H9 (cell line): Measurements from ENCODE around the gene TRIO. TPM values are rescaled to one million over a fixed set of nuclear protein-coding genes. Genes with fewer than 3 reads are reported as not detected.

Experiments
- DNase-seq: peaks from one replicate; pipeline ENCODE4 v3.0.0-alpha.2; 2017
- H2AFZ ChIP-seq: one replicate; pipeline ENCODE4 v1.6.1; 2013; ENCODE audit warnings: mild to moderate bottlenecking, low read length, control low read depth, moderate library complexity
- H2AK5ac ChIP-seq: 2 replicates; pipeline ENCODE4 v1.6.1; 2013; ENCODE audit warnings: low read length, control low read depth, mixed read lengths; ENCODE audit not compliant: insufficient read length
- H2BK120ac ChIP-seq: one replicate; pipeline ENCODE4 v1.6.1; 2013; ENCODE audit warnings: low read depth, mild to moderate bottlenecking, low read length, control low read depth, inconsistent platforms; ENCODE audit not compliant: poor library complexity, severe bottlenecking
- H2BK12ac ChIP-seq: 2 replicates; pipeline ENCODE4 v1.6.1; 2013; ENCODE audit warnings: low read length, control low read depth, mixed read lengths, low read depth; ENCODE audit not compliant: insufficient read length
- H2BK15ac ChIP-seq: 2 replicates; pipeline ENCODE4 v1.6.1; 2013; ENCODE audit warnings: low read depth, low read length, control low read depth
- H2BK20ac ChIP-seq: one replicate; pipeline ENCODE4 v1.6.1; 2013; ENCODE audit warnings: low read depth, mild to moderate bottlenecking, low read length, control low read depth, inconsistent platforms; ENCODE audit not compliant: poor library complexity, severe bottlenecking
- H2BK5ac ChIP-seq: 2 replicates; pipeline ENCODE4 v1.6.1; 2013; ENCODE audit warnings: low read length, control low read depth, mixed read lengths; ENCODE audit not compliant: insufficient read length
- H3K14ac ChIP-seq: 2 replicates; pipeline ENCODE4 v1.6.1; 2013; ENCODE audit warnings: low read length, control low read depth; ENCODE audit not compliant: insufficient read depth
- H3K18ac ChIP-seq: 2 replicates; pipeline ENCODE4 v1.6.1; 2013; ENCODE audit warnings: low read depth, mild to moderate bottlenecking, mixed read lengths, low read length, control low read depth; ENCODE audit not compliant: insufficient read length
- H3K23ac ChIP-seq: 2 replicates; pipeline ENCODE4 v1.6.1; 2013; ENCODE audit warnings: low read length, control low read depth, mixed read lengths, low read depth; ENCODE audit not compliant: insufficient read length
- H3K23me2 ChIP-seq: 2 replicates; pipeline ENCODE4 v1.6.1; 2013; ENCODE audit warnings: low read depth, mild to moderate bottlenecking, mixed read lengths, low read length, control low read depth; ENCODE audit not compliant: insufficient read length, poor library complexity, severe bottlenecking
- H3K27ac ChIP-seq: 2 replicates; pipeline ENCODE4 v1.5.1; 2013; ENCODE audit warnings: low read length, control low read depth, mixed read lengths, low read depth; ENCODE audit not compliant: insufficient read length
- H3K27me3 ChIP-seq: 2 replicates; pipeline ENCODE4 v1.6.1; 2013; ENCODE audit warnings: low read length, control low read depth, inconsistent platforms; ENCODE audit not compliant: insufficient read depth
- H3K4ac ChIP-seq: 2 replicates; pipeline ENCODE4 v1.6.1; 2013; ENCODE audit warnings: low read depth, mild to moderate bottlenecking, control low read depth, inconsistent platforms, low read length, moderate library complexity
- H3K4me1 ChIP-seq: 2 replicates; pipeline ENCODE4 v1.6.1; 2013; ENCODE audit warnings: low read length, control low read depth, inconsistent platforms; ENCODE audit not compliant: insufficient read depth
- H3K4me2 ChIP-seq: 2 replicates; pipeline ENCODE4 v1.6.1; 2013; ENCODE audit warnings: low read length, control low read depth, mixed read lengths; ENCODE audit not compliant: insufficient read length, insufficient read depth
- H3K56ac ChIP-seq: 2 replicates; pipeline ENCODE4 v1.6.1; 2013; ENCODE audit warnings: low read depth, mild to moderate bottlenecking, mixed read lengths, low read length, control low read depth; ENCODE audit not compliant: insufficient read length
- H3K79me1 ChIP-seq: 2 replicates; pipeline ENCODE4 v1.6.1; 2013; ENCODE audit warnings: low read depth, mild to moderate bottlenecking, moderate library complexity, low read length, control low read depth, inconsistent platforms; ENCODE audit not compliant: insufficient read depth, poor library complexity, severe bottlenecking
- H3K79me2 ChIP-seq: 2 replicates; pipeline ENCODE4 v1.6.1; 2013; ENCODE audit warnings: low read length, control low read depth, inconsistent platforms; ENCODE audit not compliant: insufficient read depth
- H3K9ac ChIP-seq: 2 replicates; pipeline ENCODE4 v1.6.1; 2013; ENCODE audit warnings: low read length, control low read depth, mixed read lengths; ENCODE audit not compliant: insufficient read length; ENCODE audit errors: extremely low read depth
- H3K9me3 ChIP-seq: one replicate; pipeline ENCODE4 v1.6.1; 2013; ENCODE audit warnings: low read depth, low read length, inconsistent platforms; ENCODE audit not compliant: control insufficient read depth
- H3T11ph ChIP-seq: one replicate; pipeline ENCODE4 v1.6.1; 2013; ENCODE audit warnings: mild to moderate bottlenecking, low read length, control low read depth, inconsistent platforms
- H4K20me1 ChIP-seq: one replicate; pipeline ENCODE4 v1.6.1; 2013; ENCODE audit not compliant: control insufficient read depth, insufficient read length, insufficient read depth
- H4K5ac ChIP-seq: 2 replicates; pipeline ENCODE4 v1.6.1; 2013; ENCODE audit warnings: low read depth, mild to moderate bottlenecking, mixed read lengths, low read length, control low read depth; ENCODE audit not compliant: insufficient read length
- H4K8ac ChIP-seq: replicated peaks from 2 replicates; pipeline ENCODE4 v1.6.1; 2013; ENCODE audit warnings: low read length, control low read depth, mixed read lengths, low read depth; ENCODE audit not compliant: insufficient read length
- H4K91ac ChIP-seq: 2 replicates; pipeline ENCODE4 v1.6.1; 2013; ENCODE audit warnings: low read depth, mild to moderate bottlenecking, moderate library complexity, mixed read lengths, low read length, control low read depth; ENCODE audit not compliant: insufficient read length
- H3K27ac Mint-ChIP-seq, 3 experiments: 2 replicates in 2 of 3; 3 replicates in 1 of 3; pipeline ENCODE4 v1.8.0; 2020 to 2021; ENCODE audit warnings: mixed read lengths in 3 of 3, mild to moderate bottlenecking in 1 of 3, moderate library complexity in 1 of 3
- H3K27me3 Mint-ChIP-seq: 2 replicates; pipeline ENCODE4 v1.8.0; 2021; ENCODE audit warnings: low read depth, mild to moderate bottlenecking, moderate library complexity, mixed read lengths
- H3K36me3 Mint-ChIP-seq, 3 experiments: 2 replicates in 2 of 3; 3 replicates in 1 of 3; pipeline ENCODE4 v1.8.0; 2020 to 2021; ENCODE audit warnings: low read depth in 3 of 3, mixed read lengths in 3 of 3; ENCODE audit not compliant: insufficient read depth in 1 of 3
- H3K4me1 Mint-ChIP-seq, 2 experiments: 2 replicates each; pipeline ENCODE4 v1.8.0; 2020; ENCODE audit warnings: mixed read lengths in 2 of 2
- H3K4me3 Mint-ChIP-seq, 2 experiments: 2 replicates in 1 of 2; 3 replicates in 1 of 2; pipeline ENCODE4 v1.8.0; 2020 to 2021; ENCODE audit warnings: mild to moderate bottlenecking in 2 of 2, mixed read lengths in 2 of 2, moderate library complexity in 1 of 2
- H3K9me3 Mint-ChIP-seq, 2 experiments: 2 replicates in 1 of 2; 3 replicates in 1 of 2; pipeline ENCODE4 v1.8.0; 2020; ENCODE audit warnings: mild to moderate bottlenecking in 2 of 2, mixed read lengths in 2 of 2, moderate library complexity in 1 of 2
- WGBS: extraction: QIAGEN DNeasy Blood & Tissue Kit; methylation state at CpG from one replicate; pipeline ENCODE4 v1.1.7; 2013; ENCODE audit warnings: missing lambda C conversion rate, low lambda C conversion rate, mixed read lengths; ENCODE audit not compliant: insufficient read length; ENCODE audit errors: extremely low coverage; 5-methylcytosine and 5-hydroxymethylcytosine counted together
- total RNA-seq: library from RNA; stranded (reverse); gene quantifications from 2 replicates; pipeline ENCODE4 v1.2.1, GENCODE V29; 2021
- TF ChIP-seq, protein P1 (sequence below): fragments of 200-600 bp; sonication (generic); conservative IDR thresholded peaks from 3 replicates; pipeline ENCODE4 v1.8.0; 2021; ENCODE audit warnings: antibody characterized with exemption, mild to moderate bottlenecking

The TRIO gene
- total RNA-seq, 1 experiment from 2014 or later: 87.8 TPM

DNA sequence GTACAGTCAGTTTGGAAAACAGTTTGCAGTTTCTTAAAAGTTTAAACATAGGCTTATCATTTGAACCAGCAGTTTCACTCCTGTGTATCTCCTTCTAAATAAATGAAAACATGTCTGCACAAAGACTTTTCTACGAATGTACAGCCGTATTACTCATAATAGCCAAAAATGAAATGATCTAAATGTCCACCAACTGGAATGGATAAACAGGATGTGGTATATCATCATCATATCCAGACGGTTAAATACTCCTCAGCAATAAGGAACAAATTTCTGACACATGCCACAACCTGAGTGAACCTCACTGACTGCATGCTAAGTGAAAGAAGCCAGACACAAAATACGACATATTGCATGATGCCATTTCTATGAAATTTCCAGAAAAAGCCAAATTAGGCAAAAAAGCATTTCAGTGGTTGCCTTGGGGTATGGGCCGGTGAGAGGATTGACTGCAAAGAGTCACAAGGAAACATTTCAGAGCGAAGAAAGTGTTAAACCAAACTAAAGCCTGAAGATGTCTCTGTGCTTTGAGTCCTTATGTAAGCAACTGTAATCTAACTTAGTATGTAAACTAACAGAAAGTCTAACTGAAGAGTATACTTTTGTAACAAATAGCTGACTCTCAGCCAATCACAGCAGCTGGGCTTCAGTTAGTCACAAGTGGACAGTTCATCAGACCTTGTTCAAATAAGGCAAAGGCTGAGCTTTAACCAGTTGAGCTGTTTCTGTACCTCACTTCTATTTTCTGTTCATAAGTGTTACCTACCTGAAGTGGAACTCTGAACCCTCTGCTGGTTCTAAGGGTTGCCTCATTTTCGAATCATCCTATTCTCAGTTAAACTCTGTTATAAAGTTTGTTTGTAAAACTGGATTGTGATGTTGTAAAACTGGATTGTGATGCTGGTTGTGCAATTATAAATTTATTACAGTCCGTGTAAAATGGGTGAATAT lies 65.2 kb downstream of the TRIO start:
- no peak overlapping the region; a peak in 1 of 5 replicates for H3K4me3 Mint-ChIP-seq
- TF ChIP-seq, protein P1, sequence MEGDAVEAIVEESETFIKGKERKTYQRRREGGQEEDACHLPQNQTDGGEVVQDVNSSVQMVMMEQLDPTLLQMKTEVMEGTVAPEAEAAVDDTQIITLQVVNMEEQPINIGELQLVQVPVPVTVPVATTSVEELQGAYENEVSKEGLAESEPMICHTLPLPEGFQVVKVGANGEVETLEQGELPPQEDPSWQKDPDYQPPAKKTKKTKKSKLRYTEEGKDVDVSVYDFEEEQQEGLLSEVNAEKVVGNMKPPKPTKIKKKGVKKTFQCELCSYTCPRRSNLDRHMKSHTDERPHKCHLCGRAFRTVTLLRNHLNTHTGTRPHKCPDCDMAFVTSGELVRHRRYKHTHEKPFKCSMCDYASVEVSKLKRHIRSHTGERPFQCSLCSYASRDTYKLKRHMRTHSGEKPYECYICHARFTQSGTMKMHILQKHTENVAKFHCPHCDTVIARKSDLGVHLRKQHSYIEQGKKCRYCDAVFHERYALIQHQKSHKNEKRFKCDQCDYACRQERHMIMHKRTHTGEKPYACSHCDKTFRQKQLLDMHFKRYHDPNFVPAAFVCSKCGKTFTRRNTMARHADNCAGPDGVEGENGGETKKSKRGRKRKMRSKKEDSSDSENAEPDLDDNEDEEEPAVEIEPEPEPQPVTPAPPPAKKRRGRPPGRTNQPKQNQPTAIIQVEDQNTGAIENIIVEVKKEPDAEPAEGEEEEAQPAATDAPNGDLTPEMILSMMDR: no peak
- H2BK12ac ChIP-seq: no peak overlapping the region
- peaks cover 26 to 30% of the 10 kb centered on the region in 2 experiments for H3K4me1 Mint-ChIP-seq
- no peak overlapping the region for H3K27ac Mint-ChIP-seq
- DNase-seq: no peak
- H2BK5ac ChIP-seq: no peak overlapping the region
- H3K4me2 ChIP-seq: no peak overlapping the region
- H3K18ac ChIP-seq: no peak overlapping the region
- H4K91ac ChIP-seq: no peak overlapping the region
- H3K9me3 Mint-ChIP-seq: no peaks in the 10 kb centered on the region
- H3K4me1 ChIP-seq: peaks cover 2% of the 10 kb centered on the region; the same call in 1 of the 2 replicates
- no CpG with 5 or more reads among the region's 8 CpGs for WGBS
- H2AK5ac ChIP-seq: no peak overlapping the region
- H3K27ac ChIP-seq: no peak overlapping the region
- peaks cover 20% of the 10 kb centered on the region; the same call in 1 of the 2 replicates for H3K79me2 ChIP-seq
- H4K5ac ChIP-seq: no peak overlapping the region
- no peak overlapping the region for H4K8ac ChIP-seq
- H4K20me1 ChIP-seq: no peaks in the 10 kb centered on the region
- no peaks in the 10 kb centered on the region for H3K36me3 Mint-ChIP-seq
- H3K56ac ChIP-seq: no peak overlapping the region
- no peak overlapping the region for H3K14ac ChIP-seq
- H3K79me1 ChIP-seq: peaks cover 6% of the 10 kb centered on the region
- no peak overlapping the region for H2BK20ac ChIP-seq
- no peak overlapping the region for H3K9ac ChIP-seq
- no peak overlapping the region for H3T11ph ChIP-seq
- no peak overlapping the region for H3K4ac ChIP-seq
- H2AFZ ChIP-seq: no peak overlapping the region
- no peaks in the 10 kb centered on the region for H3K23me2 ChIP-seq
- no peak overlapping the region for H3K23ac ChIP-seq
- no peak overlapping the region for H2BK15ac ChIP-seq
- H3K27me3 ChIP-seq: no peaks in the 10 kb centered on the region
- no peak overlapping the region for H2BK120ac ChIP-seq
- H3K27me3 Mint-ChIP-seq: no peaks in the 10 kb centered on the region
- no peaks in the 10 kb centered on the region for H3K9me3 ChIP-seq
